NCI-H2196 treated with DMSO at 0.1 percent for 48 hours (cell line): Measurements from ENCODE around the gene PLCB4.

Source experiments
- DNase-seq: peaks from one replicate; lab custom pipeline; 2025; ENCODE audit not compliant: unreplicated experiment; lab: John Stamatoyannopoulos, UW

Gene PLCB4

DNA sequence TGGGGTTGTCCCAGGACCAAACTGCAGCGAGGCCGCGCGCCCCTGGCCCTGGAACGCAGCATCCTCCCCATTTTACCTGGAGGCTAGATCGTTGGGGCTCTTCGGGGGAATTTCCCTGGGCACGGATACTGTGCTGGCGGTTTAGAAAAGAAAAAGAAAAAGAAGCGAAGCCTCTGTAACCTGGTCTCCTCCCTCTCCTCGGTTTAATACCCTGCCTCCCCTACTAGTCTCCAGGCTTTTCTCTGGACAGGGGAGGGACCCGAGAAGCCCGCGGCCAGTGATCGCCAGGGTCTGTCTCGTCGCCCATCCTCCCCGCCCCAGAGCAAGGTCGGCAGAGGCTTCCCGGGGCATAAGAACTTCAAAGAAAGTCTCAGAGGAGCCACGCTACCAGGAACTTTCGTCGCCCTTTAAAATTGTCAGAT is 439.4 kb downstream of the PLCB4 start:
- no peak for DNase-seq

DNA sequence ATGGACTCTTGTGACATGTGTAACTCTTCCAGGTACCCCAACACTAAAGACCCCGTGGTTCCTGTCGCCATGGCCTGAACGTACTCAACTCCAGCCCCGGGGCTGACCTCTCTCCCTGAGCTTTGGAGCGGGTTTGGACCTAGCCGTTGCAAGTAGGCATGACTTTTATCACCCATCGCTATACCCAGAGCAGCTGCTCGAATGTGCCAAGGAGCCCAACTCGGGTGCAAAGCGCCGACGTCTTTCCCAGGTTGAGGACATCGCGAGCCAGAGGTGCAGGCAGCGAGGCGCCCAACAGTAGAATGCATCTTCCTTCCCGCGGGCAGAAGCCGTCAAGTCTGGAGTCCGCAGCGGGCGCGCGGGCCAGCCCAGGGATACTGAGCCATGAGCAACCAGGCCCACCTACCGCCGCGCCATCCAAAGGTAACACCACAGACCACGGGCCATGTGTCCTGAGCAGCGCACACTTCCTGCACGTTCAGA is 439.9 kb downstream of the PLCB4 start:
- no peak for DNase-seq

DNA sequence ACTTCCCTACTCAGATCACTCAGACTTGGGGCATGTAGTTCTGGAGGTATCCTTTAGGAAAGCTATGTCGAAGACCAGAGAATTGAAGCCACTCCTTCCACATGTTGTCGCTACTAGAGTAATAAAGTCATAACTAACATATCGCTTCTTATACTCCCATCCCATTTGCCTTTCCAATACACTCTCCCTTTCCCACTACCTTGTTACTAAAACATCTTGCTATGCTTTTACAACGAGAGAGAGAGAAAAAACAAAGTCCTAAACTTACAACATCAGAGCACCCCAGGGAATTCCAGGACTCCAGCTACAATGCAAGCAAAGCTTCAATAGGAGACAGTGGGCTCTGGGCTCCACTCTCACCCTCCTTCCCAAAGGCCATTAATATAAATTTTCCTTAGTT is 440.4 kb downstream of the PLCB4 start:
- DNase-seq: no peak

GRCh38 chr20:9510911-9511310 is 442.0 kb downstream of the PLCB4 start:
- DNase-seq: no peak

DNA sequence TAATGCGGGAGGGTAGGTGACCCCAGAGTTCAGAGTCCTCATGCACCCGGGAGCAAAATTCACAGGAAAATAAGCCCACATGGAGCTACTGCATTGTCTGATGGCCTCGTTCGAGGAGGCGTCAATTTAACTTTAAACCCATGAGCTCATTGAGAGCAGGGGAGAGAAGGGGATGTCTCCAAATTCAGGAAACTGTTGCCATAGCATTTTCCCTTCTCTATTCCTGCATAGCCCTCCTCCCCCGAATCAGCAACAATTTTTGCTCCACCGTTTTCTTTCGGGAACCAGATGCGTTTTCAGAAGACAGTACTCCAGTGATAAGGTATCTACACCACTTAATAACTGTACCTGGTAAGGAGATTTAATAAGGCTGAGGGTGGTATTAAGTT is 445.2 kb downstream of the PLCB4 start:
- DNase-seq: no peak

DNA sequence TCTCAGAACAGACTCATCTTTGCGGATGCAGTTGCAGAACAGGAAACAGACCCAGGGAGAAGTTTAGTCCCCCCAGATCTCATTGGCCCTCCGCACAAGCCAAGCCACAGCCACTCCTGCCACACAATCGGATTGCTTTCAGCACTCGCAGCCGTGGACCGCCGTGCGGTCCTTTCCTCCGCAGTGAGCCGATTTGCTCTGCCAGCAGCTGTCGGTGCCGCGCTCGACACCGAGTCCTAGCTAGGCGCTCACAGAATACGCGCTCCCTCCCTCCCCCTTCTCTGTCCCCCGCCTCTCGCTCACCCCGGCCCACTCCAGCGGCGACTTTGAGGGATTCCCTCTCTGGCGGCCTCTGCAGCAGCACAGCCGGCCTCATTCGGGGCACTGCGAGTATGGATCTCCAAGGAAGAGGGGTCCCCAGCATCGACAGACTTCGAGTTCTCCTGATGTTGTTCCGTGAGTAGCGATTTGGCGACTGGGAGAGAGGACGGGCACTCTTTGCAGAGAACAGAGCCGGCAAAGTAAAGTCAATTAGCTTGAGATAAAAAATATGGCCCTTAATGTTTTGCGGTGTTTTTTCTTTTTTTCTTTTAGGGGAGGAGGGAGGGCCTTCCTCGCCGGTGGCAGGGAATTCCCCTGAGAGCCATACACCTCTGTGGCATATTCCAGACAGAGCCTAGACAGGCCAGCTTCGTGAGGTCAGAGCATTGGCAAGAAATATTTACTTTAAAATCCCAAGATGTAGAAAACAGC is 445.8 kb downstream of the PLCB4 start, which contains the start of gene LAMP5:
Gene LAMP5, plus strand, starts transcription at position 130 of the 753 bp plus-strand sequence. Its CDS starts 263 bp downstream, at position 393.
- no peak for DNase-seq

GRCh38 chr20:9515214-9515585 is 446.3 kb downstream of the PLCB4 start:
- no peak for DNase-seq

- no peak for DNase-seq
Observed at GRCh38 chr20:9515741-9516233, 446.9 kb downstream of the PLCB4 start.

GRCh38 chr20:9516234-9516871 is 447.5 kb downstream of the PLCB4 start:
- DNase-seq: no peak

GRCh38 chr20:9517297-9518162 is 448.6 kb downstream of the PLCB4 start:
- DNase-seq: no peak

GRCh38 chr20:9518576-9519175 is 449.8 kb downstream of the PLCB4 start:
- DNase-seq: no peak

- DNase-seq: no peak
Observed at GRCh38 chr20:9520086-9520485, 451.2 kb downstream of the PLCB4 start.

GRCh38 chr20:9523636-9524035 is 454.7 kb downstream of the PLCB4 start:
- no peak for DNase-seq
